Neural cell (in vitro differentiated cells): Measurements from ENCODE around the gene KCNJ12. TPM values are rescaled to one million over a fixed set of nuclear protein-coding genes. Genes with fewer than 3 reads are reported as not detected.
"Not testable (repeated sequence)": the region's sequence is repeated elsewhere in the genome, so short reads cannot be mapped to it uniquely, and the experiment has no call there.

Source experiments
- H2AFZ ChIP-seq: fragments of 200-600, 300-800 bp; sonication (generic), shearing (Covaris generic); 2 replicates; pipeline ENCODE4 v1.6.0; 2014; ENCODE audit warnings: low read depth, mild to moderate bottlenecking, antibody characterized with exemption, low read length, moderate library complexity
- H3F3A ChIP-seq: fragments of 200-600 bp; shearing (Covaris generic); 2 replicates; pipeline ENCODE4 v1.6.1; 2016; ENCODE audit warnings: mild to moderate bottlenecking, moderate library complexity, mixed read lengths, antibody characterized with exemption, low read length; ENCODE audit not compliant: insufficient read depth, poor library complexity, severe bottlenecking
- H3K27ac ChIP-seq: fragments of 200-600, 300-800 bp; sonication (generic), shearing (Covaris generic); 2 replicates; pipeline ENCODE4 v1.5.1; 2014; ENCODE audit warnings: mild to moderate bottlenecking, low read length, moderate library complexity
- H3K27me3 ChIP-seq: fragments of 300-800, 200-600 bp; sonication (generic), shearing (Covaris generic); 2 replicates; pipeline ENCODE4 v1.6.0; 2014; ENCODE audit warnings: mild to moderate bottlenecking, low read depth, low read length, moderate library complexity; ENCODE audit not compliant: insufficient read depth
- H3K36me3 ChIP-seq: fragments of 300-800, 200-600 bp; sonication (generic), shearing (Covaris generic); 2 replicates; pipeline ENCODE4 v1.5.1; 2014; ENCODE audit warnings: mild to moderate bottlenecking, antibody characterized with exemption, low read length, moderate library complexity; ENCODE audit not compliant: insufficient read depth
- H3K4me2 ChIP-seq: fragments of 300-800, 200-600 bp; sonication (generic), shearing (Covaris generic); 2 replicates; pipeline ENCODE4 v1.6.0; 2014; ENCODE audit warnings: mild to moderate bottlenecking, low read length
- H3K4me3 ChIP-seq: fragments of 300-800, 200-600 bp; sonication (generic), shearing (Covaris generic); 2 replicates; pipeline ENCODE4 v1.5.1; 2014; ENCODE audit warnings: mild to moderate bottlenecking, low read length, moderate library complexity
- H3K79me2 ChIP-seq: fragments of 200-600 bp; shearing (Covaris generic); replicated peaks from 2 replicates; pipeline ENCODE4 v1.6.0; 2014; ENCODE audit warnings: mild to moderate bottlenecking, low read length, moderate library complexity; ENCODE audit not compliant: insufficient read depth
- H3K9ac ChIP-seq: fragments of 300-800, 200-600 bp; sonication (generic), shearing (Covaris generic); 2 replicates; pipeline ENCODE4 v1.6.1; 2016; ENCODE audit warnings: mild to moderate bottlenecking, low read length, mixed read lengths
- H3K9me2 ChIP-seq: fragments of 200-600 bp; shearing (Covaris generic); 2 replicates; pipeline ENCODE4 v1.6.1; 2016; ENCODE audit warnings: mild to moderate bottlenecking, low read length, mixed read lengths; ENCODE audit not compliant: insufficient read depth
- H3K9me3 ChIP-seq: fragments of 200-600, 300-800 bp; sonication (generic), shearing (Covaris generic); 2 replicates; pipeline ENCODE4 v1.6.1; 2016; ENCODE audit warnings: mild to moderate bottlenecking, mixed run types, low read length, moderate library complexity, mixed read lengths
- H4K20me1 ChIP-seq: fragments of 200-600 bp; shearing (Covaris generic); 2 replicates; pipeline ENCODE4 v1.6.1; 2016; ENCODE audit warnings: mild to moderate bottlenecking, mixed run types; ENCODE audit not compliant: insufficient read depth
- CTCF ChIP-seq: fragments of 450-650 bp; IDR thresholded peaks from 2 replicates; pipeline ENCODE4 v1.5.1; 2014; ENCODE audit warnings: antibody characterized with exemption, mild to moderate bottlenecking, moderate library complexity; ENCODE audit not compliant: poor library complexity, severe bottlenecking
- EP300 ChIP-seq: fragments of 450-650 bp; conservative IDR thresholded peaks from 2 replicates; pipeline ENCODE4 v1.6.1; 2014; ENCODE audit warnings: antibody characterized with exemption, mild to moderate bottlenecking, moderate library complexity; ENCODE audit not compliant: poor library complexity, severe bottlenecking
- EZH2 ChIP-seq: fragments of 200-600, 300-800 bp; shearing (Covaris generic), sonication (generic); IDR thresholded peaks from 2 replicates; pipeline ENCODE4 v1.6.1; 2014; ENCODE audit warnings: antibody characterized with exemption, low read length, borderline replicate concordance, mild to moderate bottlenecking; ENCODE audit not compliant: insufficient read depth, poor library complexity, severe bottlenecking
- MXI1 ChIP-seq: fragments of 450-650 bp; conservative IDR thresholded peaks from 2 replicates; pipeline ENCODE4 v1.6.1; 2014; ENCODE audit warnings: antibody characterized with exemption, mild to moderate bottlenecking; ENCODE audit not compliant: poor library complexity, severe bottlenecking
- POLR2AphosphoS5 ChIP-seq: IDR thresholded peaks from 2 replicates; pipeline ENCODE4 v1.6.1; 2012
- polyA plus RNA-seq: library from polyadenylated mRNA; depleted of rRNA; stranded (reverse); fragments of >200 nt; gene quantifications from 2 replicates; pipeline ENCODE4 v1.2.3, GENCODE V29; 2014

KCNJ12 gene
- polyA plus RNA-seq, 1 donor from 2014 or later, result 1.3 TPM

DNA sequence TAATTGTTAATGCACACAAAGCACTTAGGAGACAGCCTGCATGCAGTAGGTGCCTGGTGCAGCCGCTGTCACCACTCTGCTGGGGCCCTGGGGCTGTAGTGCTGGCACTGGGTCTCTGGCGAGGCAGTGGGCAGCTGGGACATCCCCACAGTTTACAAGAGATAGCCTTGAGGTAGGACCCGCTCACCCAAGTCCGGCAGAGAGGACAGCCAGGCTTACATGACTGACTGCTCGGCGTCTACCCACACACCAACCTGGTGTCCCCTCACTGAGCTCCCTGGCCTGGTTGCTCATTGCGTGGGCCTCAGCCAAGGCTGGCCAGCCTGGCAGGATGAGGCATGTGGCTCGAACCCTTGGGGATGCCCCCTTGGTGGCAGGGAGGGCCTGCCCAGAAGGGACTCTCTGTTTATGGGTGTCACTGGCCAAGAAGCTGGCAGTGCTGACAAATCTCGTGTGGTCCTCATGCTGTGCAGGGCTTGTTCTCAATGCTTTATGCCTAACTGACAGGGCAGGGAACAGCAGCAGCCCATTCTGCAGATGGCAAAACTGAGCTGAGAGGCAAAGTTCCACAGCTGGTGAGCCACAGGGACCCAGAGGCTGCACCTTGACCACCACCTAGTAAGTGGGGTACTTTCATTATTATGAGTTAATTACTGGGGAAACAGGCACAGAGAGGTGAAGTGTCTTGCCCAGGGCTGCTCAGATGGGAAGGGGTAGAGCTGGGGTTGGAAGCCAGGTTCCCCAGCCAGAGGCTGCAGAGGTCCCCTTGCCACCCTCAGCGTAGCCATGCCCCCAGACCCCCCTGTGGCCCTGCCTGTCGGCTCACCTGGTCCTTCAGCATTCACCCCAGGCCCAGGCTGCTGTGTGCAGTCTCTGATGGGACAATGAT, 32.9 kb upstream of the KCNJ12 start:
- H3K79me2 ChIP-seq, H3K27ac ChIP-seq, H3K9me3 ChIP-seq, H3K4me3 ChIP-seq, H3K9me2 ChIP-seq, H3K36me3 ChIP-seq, H3K27me3 ChIP-seq, H4K20me1 ChIP-seq, H3K4me2 ChIP-seq, H3K9ac ChIP-seq, H2AFZ ChIP-seq, H3F3A ChIP-seq: not testable (repeated sequence)

GRCh38 chr17:21344801-21345200, 31.4 kb upstream of the KCNJ12 start:
- not testable (repeated sequence) for H3K36me3 ChIP-seq, H3K4me3 ChIP-seq, H3F3A ChIP-seq, H3K9me3 ChIP-seq, H3K4me2 ChIP-seq, H4K20me1 ChIP-seq, H2AFZ ChIP-seq, H3K27ac ChIP-seq, H3K27me3 ChIP-seq, H3K9me2 ChIP-seq, H3K79me2 ChIP-seq, H3K9ac ChIP-seq

GRCh38 chr17:21345236-21345635, 30.9 kb upstream of the KCNJ12 start:
- Histone ChIP-seq H3K27me3 (no peaks in the 10 kb centered on the region), H4K20me1 (no peaks in the 10 kb centered on the region), H3K4me2 (no peak overlapping the region), H3K9me3 (no peaks in the 10 kb centered on the region), H3K27ac (no peak overlapping the region), H3F3A (no peaks in the 10 kb centered on the region), H3K79me2 (no peaks in the 10 kb centered on the region), H3K36me3 (no peaks in the 10 kb centered on the region), H3K4me3 (no peak overlapping the region), H3K9ac (no peak overlapping the region), H2AFZ (no peak overlapping the region), H3K9me2 (no peaks in the 10 kb centered on the region)
- TF ChIP-seq POLR2AphosphoS5, result no peak
- no peak for TF ChIP-seq MXI1
- no peak for TF ChIP-seq EP300
- TF ChIP-seq EZH2, result no peak
- no peak for TF ChIP-seq CTCF

DNA sequence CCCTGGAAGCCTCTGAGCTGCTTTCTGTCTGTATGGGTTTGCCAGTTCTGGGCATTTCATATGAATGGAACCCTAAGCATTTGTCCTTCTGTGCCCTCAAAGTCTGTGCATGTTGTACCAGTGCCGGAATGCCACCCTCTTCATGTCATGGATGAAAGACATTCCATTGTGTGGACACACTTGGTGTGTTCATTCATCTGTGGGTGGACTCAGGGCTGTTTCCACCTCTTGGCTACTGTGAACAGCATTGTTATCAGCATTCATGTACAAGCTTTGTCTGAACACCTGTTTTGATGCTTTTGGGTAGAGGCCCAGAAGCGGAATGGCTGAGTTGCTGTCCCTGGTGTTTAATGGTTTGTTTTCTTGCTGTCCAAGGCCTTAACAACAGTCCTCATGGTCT, 30.1 kb upstream of the KCNJ12 start:
- H3F3A ChIP-seq, H3K9me2 ChIP-seq, H2AFZ ChIP-seq, H3K9ac ChIP-seq, H3K27ac ChIP-seq, H3K36me3 ChIP-seq, H4K20me1 ChIP-seq, H3K27me3 ChIP-seq, H3K4me2 ChIP-seq, H3K9me3 ChIP-seq, H3K4me3 ChIP-seq, H3K79me2 ChIP-seq: not testable (repeated sequence)

DNA sequence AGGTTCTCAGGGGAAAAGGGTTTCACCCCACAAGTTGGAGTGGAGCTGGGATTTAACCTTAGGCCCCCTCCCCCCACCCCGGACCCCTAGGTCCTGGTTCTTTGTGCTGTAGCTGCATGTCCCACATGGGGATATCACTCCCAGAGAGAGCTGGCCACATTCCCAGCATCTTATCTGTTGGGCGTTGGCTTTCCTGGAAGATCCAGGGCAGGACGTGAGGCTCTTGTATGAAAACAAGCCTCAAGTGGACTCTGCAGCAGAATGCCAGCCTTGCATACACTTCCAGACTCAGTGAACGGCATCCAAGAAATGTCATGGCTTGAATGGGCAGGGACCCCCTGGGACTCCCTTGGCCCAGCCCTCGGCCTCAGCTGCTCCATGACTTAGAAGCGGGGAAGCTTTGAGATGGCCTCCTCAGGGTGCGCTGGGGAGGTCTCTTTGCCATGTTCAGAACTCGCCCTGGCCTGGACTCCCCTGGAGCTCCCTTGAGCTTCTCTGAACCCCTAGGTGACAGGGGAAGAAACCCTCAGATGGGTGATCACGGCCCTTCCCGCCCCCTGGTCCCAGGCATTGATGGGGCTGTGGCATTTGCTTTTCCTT, 29.4 kb upstream of the KCNJ12 start:
- not testable (repeated sequence) for H3K9me2 ChIP-seq, H3K4me3 ChIP-seq, H3K9ac ChIP-seq

DNA sequence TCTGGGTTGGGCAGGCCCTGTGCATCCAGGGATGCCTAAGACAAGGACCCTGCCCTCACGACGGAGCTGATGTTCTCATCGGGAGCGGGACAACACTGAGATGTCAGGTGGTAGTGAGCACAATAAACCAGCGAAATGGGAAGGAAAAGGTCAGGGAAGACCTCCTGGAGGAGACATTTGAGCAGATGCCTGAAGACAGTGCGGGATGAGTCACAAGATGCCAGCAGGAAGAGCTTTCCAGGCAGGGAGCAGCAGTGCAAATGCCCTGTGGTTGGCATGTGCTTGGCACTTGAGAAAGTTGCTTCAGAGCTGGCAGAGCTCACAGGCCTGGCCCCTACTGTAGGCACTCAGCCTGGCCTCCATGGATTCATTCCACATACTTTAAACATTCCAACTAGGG, 28.5 kb upstream of the KCNJ12 start:
- H3K9me3 ChIP-seq, H3K36me3 ChIP-seq, H3K27ac ChIP-seq, H3K9ac ChIP-seq, H3F3A ChIP-seq, H3K27me3 ChIP-seq, H3K9me2 ChIP-seq, H4K20me1 ChIP-seq, H3K4me2 ChIP-seq, H3K79me2 ChIP-seq, H2AFZ ChIP-seq, H3K4me3 ChIP-seq: not testable (repeated sequence)

More for the DNA sequence above, 29.4 kb upstream of the KCNJ12 start:
- not testable (repeated sequence) for H3K9me3 ChIP-seq, H4K20me1 ChIP-seq, H3K79me2 ChIP-seq, H3K27me3 ChIP-seq, H3K27ac ChIP-seq, H3F3A ChIP-seq, H3K4me2 ChIP-seq, H3K36me3 ChIP-seq, H2AFZ ChIP-seq
